Neural cell (in vitro differentiated cells): ENCODE data around the gene ICE2.

Experiments used
- EZH2 ChIP-seq: fragments of 200-600, 300-800 bp; shearing (Covaris generic), sonication (generic); IDR thresholded peaks from 2 replicates; pipeline ENCODE4 v1.6.1; 2014; ENCODE audit warnings: antibody characterized with exemption, low read length, borderline replicate concordance, mild to moderate bottlenecking; ENCODE audit not compliant: insufficient read depth, poor library complexity, severe bottlenecking
- SMC3 ChIP-seq: fragments of 450-650 bp; conservative IDR thresholded peaks from 2 replicates; pipeline ENCODE4 v1.6.1; 2014; ENCODE audit warnings: antibody characterized with exemption, mild to moderate bottlenecking, moderate library complexity; ENCODE audit not compliant: poor library complexity
- TF ChIP-seq, protein P1 (sequence below): fragments of 450-650 bp; IDR thresholded peaks from 2 replicates; pipeline ENCODE4 v1.5.1; 2014; ENCODE audit warnings: antibody characterized with exemption, mild to moderate bottlenecking, moderate library complexity; ENCODE audit not compliant: poor library complexity, severe bottlenecking
- TF ChIP-seq, protein P2 (sequence below): IDR thresholded peaks from 2 replicates; pipeline ENCODE4 v1.6.1; 2012; ENCODE audit warnings: borderline replicate concordance

DNA sequence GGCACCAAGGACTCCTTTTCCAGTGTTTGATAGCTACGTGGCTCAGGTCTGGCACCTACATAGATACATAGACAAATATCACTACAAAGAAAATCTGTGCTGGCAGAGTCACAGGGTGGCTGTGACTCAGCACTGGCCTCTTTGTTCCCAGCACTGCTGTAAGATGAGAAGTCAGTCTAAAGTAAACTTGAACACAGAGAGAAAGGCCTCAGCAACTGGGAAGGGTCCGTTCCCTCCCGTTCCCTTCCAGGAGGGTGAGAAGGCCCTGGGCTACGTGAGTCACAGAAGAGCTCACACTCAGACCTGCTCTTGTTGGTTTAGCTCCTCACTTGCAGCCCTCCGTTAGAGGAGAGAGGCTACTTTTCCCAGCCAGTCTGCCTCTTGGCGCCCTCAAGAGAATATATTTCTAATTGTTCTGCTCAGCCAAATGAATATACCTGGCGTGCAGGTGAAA, 104.3 kb downstream of the ICE2 start:
- TF ChIP-seq, protein P1, sequence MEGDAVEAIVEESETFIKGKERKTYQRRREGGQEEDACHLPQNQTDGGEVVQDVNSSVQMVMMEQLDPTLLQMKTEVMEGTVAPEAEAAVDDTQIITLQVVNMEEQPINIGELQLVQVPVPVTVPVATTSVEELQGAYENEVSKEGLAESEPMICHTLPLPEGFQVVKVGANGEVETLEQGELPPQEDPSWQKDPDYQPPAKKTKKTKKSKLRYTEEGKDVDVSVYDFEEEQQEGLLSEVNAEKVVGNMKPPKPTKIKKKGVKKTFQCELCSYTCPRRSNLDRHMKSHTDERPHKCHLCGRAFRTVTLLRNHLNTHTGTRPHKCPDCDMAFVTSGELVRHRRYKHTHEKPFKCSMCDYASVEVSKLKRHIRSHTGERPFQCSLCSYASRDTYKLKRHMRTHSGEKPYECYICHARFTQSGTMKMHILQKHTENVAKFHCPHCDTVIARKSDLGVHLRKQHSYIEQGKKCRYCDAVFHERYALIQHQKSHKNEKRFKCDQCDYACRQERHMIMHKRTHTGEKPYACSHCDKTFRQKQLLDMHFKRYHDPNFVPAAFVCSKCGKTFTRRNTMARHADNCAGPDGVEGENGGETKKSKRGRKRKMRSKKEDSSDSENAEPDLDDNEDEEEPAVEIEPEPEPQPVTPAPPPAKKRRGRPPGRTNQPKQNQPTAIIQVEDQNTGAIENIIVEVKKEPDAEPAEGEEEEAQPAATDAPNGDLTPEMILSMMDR: no peak
- TF ChIP-seq, protein P2, sequence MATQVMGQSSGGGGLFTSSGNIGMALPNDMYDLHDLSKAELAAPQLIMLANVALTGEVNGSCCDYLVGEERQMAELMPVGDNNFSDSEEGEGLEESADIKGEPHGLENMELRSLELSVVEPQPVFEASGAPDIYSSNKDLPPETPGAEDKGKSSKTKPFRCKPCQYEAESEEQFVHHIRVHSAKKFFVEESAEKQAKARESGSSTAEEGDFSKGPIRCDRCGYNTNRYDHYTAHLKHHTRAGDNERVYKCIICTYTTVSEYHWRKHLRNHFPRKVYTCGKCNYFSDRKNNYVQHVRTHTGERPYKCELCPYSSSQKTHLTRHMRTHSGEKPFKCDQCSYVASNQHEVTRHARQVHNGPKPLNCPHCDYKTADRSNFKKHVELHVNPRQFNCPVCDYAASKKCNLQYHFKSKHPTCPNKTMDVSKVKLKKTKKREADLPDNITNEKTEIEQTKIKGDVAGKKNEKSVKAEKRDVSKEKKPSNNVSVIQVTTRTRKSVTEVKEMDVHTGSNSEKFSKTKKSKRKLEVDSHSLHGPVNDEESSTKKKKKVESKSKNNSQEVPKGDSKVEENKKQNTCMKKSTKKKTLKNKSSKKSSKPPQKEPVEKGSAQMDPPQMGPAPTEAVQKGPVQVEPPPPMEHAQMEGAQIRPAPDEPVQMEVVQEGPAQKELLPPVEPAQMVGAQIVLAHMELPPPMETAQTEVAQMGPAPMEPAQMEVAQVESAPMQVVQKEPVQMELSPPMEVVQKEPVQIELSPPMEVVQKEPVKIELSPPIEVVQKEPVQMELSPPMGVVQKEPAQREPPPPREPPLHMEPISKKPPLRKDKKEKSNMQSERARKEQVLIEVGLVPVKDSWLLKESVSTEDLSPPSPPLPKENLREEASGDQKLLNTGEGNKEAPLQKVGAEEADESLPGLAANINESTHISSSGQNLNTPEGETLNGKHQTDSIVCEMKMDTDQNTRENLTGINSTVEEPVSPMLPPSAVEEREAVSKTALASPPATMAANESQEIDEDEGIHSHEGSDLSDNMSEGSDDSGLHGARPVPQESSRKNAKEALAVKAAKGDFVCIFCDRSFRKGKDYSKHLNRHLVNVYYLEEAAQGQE: no peak
- no peak for TF ChIP-seq EZH2
- no peak for TF ChIP-seq SMC3
